OCI-LY7 (cell line): ENCODE measurements around the gene WNT5A. TPM values are rescaled to one million over a fixed set of nuclear protein-coding genes. Genes with fewer than 3 reads are reported as not detected.
A peak's percentile ranks its signal among the peaks of the same experiment; 100 is the strongest.
"Not testable (repeated sequence)": the region's sequence is repeated elsewhere in the genome, so short reads cannot be mapped to it uniquely, and the experiment has no call there.

Experiments
- BruUV-seq: library from RNA; stranded (reverse); fragments of 400-500 nt; replicated peaks from 2 replicates; lab custom pipeline; 2021; lab: Mats Ljungman, UMichigan
- CTCF ChIA-PET: fragments of 300-600 bp; sonication (Branson Sonifier 250); formaldehyde crosslinking; loops from one replicate; lab custom pipeline; 2022; ENCODE audit warnings: antibody characterized with exemption; ENCODE audit not compliant: unreplicated experiment; lab: Charles Lee
- POLR2A ChIA-PET: fragments of 300-600 bp; sonication (Branson Sonifier 250); formaldehyde crosslinking; loops from one replicate; lab custom pipeline; 2022; ENCODE audit warnings: antibody characterized with exemption; lab: Charles Lee
- DNase-seq: peaks from one replicate; pipeline ENCODE4 v3.0.0-alpha.2; 2015; ENCODE audit warnings: low spot score
- H2AFZ ChIP-seq: fragments of 200-600 bp; sonication (generic), shearing (Covaris generic); 2 replicates; pipeline ENCODE4 v1.6.1; 2014; ENCODE audit warnings: mild to moderate bottlenecking, antibody characterized with exemption, low read length, moderate library complexity
- H3K27ac ChIP-seq: fragments of 200-600 bp; sonication (generic); 2 replicates; pipeline ENCODE4 v1.5.1; 2014; ENCODE audit warnings: mixed run types, low read depth, mild to moderate bottlenecking, moderate library complexity, low read length, inconsistent platforms; ENCODE audit not compliant: poor library complexity, severe bottlenecking
- H3K36me3 ChIP-seq: fragments of 200-600 bp; sonication (generic); 2 replicates; pipeline ENCODE4 v1.6.1; 2014; ENCODE audit warnings: mild to moderate bottlenecking, antibody characterized with exemption, low read length, moderate library complexity, mixed read lengths; ENCODE audit not compliant: insufficient read depth
- H3K4me1 ChIP-seq: fragments of 200-600 bp; sonication (generic); 2 replicates; pipeline ENCODE4 v1.5.1; 2014; ENCODE audit warnings: mild to moderate bottlenecking, low read length; ENCODE audit not compliant: insufficient read depth, poor library complexity, severe bottlenecking
- H3K4me2 ChIP-seq: fragments of 200-600 bp; sonication (generic); 2 replicates; pipeline ENCODE4 v1.6.1; 2014; ENCODE audit warnings: mild to moderate bottlenecking, low read length
- H3K4me3 ChIP-seq: fragments of 200-600 bp; sonication (generic); 2 replicates; pipeline ENCODE4 v1.5.1; 2014; ENCODE audit warnings: mild to moderate bottlenecking, low read depth, low read length; ENCODE audit not compliant: poor library complexity, severe bottlenecking
- H3K79me2 ChIP-seq: fragments of 200-600 bp; sonication (generic); 2 replicates; pipeline ENCODE4 v1.6.1; 2016; ENCODE audit warnings: low read depth, mild to moderate bottlenecking, low read length, moderate library complexity, mixed read lengths; ENCODE audit not compliant: insufficient read depth
- H3K9me2 ChIP-seq: fragments of 200-600 bp; sonication (generic); 2 replicates; pipeline ENCODE4 v1.6.1; 2016; ENCODE audit warnings: mild to moderate bottlenecking, low read length, mixed read lengths; ENCODE audit not compliant: insufficient read depth
- H3K9me3 ChIP-seq: fragments of 200-600 bp; sonication (generic); 2 replicates; pipeline ENCODE4 v1.6.1; 2014; ENCODE audit warnings: mild to moderate bottlenecking, mixed run types, low read length, mixed read lengths
- H4K20me1 ChIP-seq: fragments of 200-600 bp; sonication (generic); 2 replicates; pipeline ENCODE4 v1.6.1; 2014; ENCODE audit warnings: mild to moderate bottlenecking, antibody characterized with exemption, low read length, moderate library complexity, mixed read lengths; ENCODE audit not compliant: insufficient read depth
- CTCF ChIP-seq: fragments of 200-600 bp; sonication (generic); conservative IDR thresholded peaks from 2 replicates; pipeline ENCODE4 v1.5.1; 2014; ENCODE audit warnings: mild to moderate bottlenecking, antibody characterized with exemption, low read length, moderate library complexity, mixed read lengths
- EZH2phosphoT487 ChIP-seq: fragments of 200-600 bp; sonication (generic); IDR thresholded peaks from 2 replicates; pipeline ENCODE4 v1.6.1; 2018; ENCODE audit warnings: low read depth, borderline replicate concordance, mild to moderate bottlenecking, mixed run types, antibody characterized with exemption, low read length, moderate library complexity, mixed read lengths
- intact Hi-C: fragments of 100-400 bp; cut with micrococcal nuclease; formaldehyde crosslinking; loops from one replicate; pipeline ENCODE4 v1.10.0; 2022; ENCODE audit not compliant: unreplicated experiment
- total RNA-seq, 2 experiments: library from RNA; depleted of rRNA in 1 of 2; stranded (reverse); fragments of >200 nt in 1 of 2; shearing (Covaris generic) in 1 of 2; gene quantifications; 2 replicates each; pipeline ENCODE4 v1.2.3, GENCODE V29; 2014 to 2022

The WNT5A gene
- total RNA-seq, 2 experiments from 2014 or later = 4.6 to 18.1 TPM

- H3K9me2 ChIP-seq, H3K4me1 ChIP-seq, BruUV-seq, CTCF ChIA-PET, H3K4me3 ChIP-seq, H3K9me3 ChIP-seq, H3K27ac ChIP-seq, H3K79me2 ChIP-seq, H3K36me3 ChIP-seq, H4K20me1 ChIP-seq, POLR2A ChIA-PET: not testable (repeated sequence)
- Histone ChIP-seq H2AFZ (peak overlapping the region; percentile 66), H3K4me2 (peak overlapping the region; percentile 7; the same call in 1 of the 2 replicates)
- peak; percentile 73 for TF ChIP-seq CTCF
- intact Hi-C loops = loop anchor here (5.0 kb wide), 1 partner anchor 217 kb away; no protein-coding TSS in a partner anchor
- peak; percentile 71 for DNase-seq
Measured at GRCh38 chr3:55505102-55505501, 18.0 kb upstream of the WNT5A start.

- BruUV-seq = no TSS peak
- DNase-seq = no peak
- no peak overlapping the region for H3K4me3 ChIP-seq
- ChIA-PET POLR2A (interaction anchor here (0.5 to 0.6 kb wide), 2 partner anchors 45 to 656 kb away, joined by 3 read pairs; no protein-coding TSS in a partner anchor), CTCF (no interaction called here)
- no peak for TF ChIP-seq CTCF
- TF ChIP-seq EZH2phosphoT487 = no peak
- intact Hi-C loops = no loop called here
- no peak overlapping the region for H3K27ac ChIP-seq
- H3K36me3 ChIP-seq = no peaks in the 10 kb centered on the region
- no peaks in the 10 kb centered on the region for H3K9me3 ChIP-seq
- no peaks in the 10 kb centered on the region for H3K9me2 ChIP-seq
- no peak overlapping the region for H2AFZ ChIP-seq
- H3K4me2 ChIP-seq = no peak overlapping the region
- H3K79me2 ChIP-seq = no peaks in the 10 kb centered on the region
- no peaks in the 10 kb centered on the region for H4K20me1 ChIP-seq
- H3K4me1 ChIP-seq = peaks cover 8% of the 10 kb centered on the region
Measured at GRCh38 chr3:55501905-55502304, 14.8 kb upstream of the WNT5A start.

DNA sequence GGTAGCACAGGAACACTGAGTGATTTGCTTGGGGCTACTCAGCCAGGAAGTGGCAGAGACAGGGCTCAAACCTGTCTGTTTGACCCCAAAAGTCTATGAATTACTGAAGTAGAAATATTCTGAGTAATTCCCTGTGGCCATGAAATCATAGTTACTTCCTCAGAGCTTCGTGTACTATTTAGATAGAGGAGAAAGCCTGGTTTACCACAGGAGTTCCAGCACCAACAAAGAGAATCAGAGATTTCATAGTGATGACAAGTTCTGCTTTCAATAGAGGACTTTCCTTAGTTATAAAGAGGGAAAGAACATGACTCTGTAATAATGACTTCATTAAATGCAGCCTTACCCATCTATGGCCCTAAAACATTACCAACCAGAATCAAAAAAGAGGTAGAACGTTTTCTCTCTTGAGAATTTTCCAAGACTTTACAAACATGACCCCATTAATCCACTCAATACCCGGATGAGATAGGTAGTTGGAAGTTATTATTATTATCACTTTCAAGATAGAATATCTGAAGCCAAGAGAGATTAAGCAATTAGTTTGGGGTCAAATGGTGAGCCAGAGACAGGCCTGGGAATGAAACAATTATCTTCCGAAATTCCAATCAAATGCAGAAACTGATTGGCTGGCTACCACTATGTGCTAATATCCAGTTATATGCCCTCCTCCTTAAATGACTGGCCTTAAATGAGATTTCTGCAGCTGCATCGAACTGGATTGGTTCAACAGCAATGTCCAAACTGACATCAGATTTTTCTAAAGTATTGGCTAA lies 13.6 kb upstream of the WNT5A start:
- no peak overlapping the region for H2AFZ ChIP-seq
- H3K4me2 ChIP-seq = no peak overlapping the region
- no peaks in the 10 kb centered on the region for H3K36me3 ChIP-seq
- no peak overlapping the region for H3K27ac ChIP-seq
- CTCF ChIA-PET = no interaction called here
- no peak for DNase-seq
- POLR2A ChIA-PET = interaction anchor here (1.2 kb wide), 1 partner anchor 9 kb away, joined by 3 read pairs; no protein-coding TSS in a partner anchor
- H3K4me1 ChIP-seq = peaks cover 8% of the 10 kb centered on the region
- H3K4me3 ChIP-seq = no peak overlapping the region
- H4K20me1 ChIP-seq = no peaks in the 10 kb centered on the region
- no peaks in the 10 kb centered on the region for H3K79me2 ChIP-seq
- no TSS peak for BruUV-seq
- intact Hi-C loops = no loop called here
- H3K9me2 ChIP-seq = no peaks in the 10 kb centered on the region
- no peaks in the 10 kb centered on the region for H3K9me3 ChIP-seq
- no peak for TF ChIP-seq CTCF
- no peak for TF ChIP-seq EZH2phosphoT487
